Thyroid gland (tissue), 4 donors: ENCODE results near the gene PTGS1.

Experiments used
- CTCF ChIP-seq, 6 experiments: fragments of 200-600 bp in 3 of 6; fragments of 450-650 bp in 3 of 6; sonication (generic) in 3 of 6; IDR thresholded peaks; one replicate each; pipeline ENCODE4 v1.5.1; 2016 to 2019; ENCODE audit warnings: antibody characterized with exemption in 6 of 6, mild to moderate bottlenecking in 2 of 6, inconsistent platforms in 1 of 6, moderate library complexity in 1 of 6
- POLR2A ChIP-seq, 2 donors: fragments of 450-650 bp; IDR thresholded peaks; one replicate each; pipeline ENCODE4 v1.6.1; 2017; ENCODE audit warnings: antibody characterized with exemption in 2 of 2, mild to moderate bottlenecking in 2 of 2, moderate library complexity in 1 of 2

GRCh38 chr9:122401896-122402295, 31.1 kb downstream of the PTGS1 start:
- no peak for TF ChIP-seq CTCF (IDR thresholded peaks at IDR 0.05)
- TF ChIP-seq POLR2A (IDR thresholded peaks at IDR 0.05), result no peak
